ENCODE measurements around the gene POLD2.

POLD2 gene

DNA sequence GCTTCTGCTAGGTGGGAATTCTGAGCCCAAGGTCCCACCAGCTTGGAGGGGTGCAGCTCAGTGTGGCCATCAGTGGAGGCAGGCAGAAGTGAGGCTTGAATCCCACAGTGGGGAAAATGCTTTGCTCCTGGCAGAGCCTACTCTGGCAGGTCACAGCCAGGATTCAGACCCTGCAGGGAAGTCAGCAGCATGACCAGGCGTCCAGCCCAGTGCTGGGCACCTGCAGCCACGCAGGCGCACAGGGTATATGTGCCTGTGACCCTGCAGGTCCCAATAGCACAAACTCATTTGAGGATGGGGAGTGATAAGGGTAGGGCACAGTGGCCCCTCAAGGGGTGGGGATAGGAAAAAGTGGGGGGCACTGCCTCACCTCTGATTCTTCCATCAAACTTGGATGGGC is 27.6 kb downstream of the POLD2 start:
- Histone ChIP-seq H2AFZ (ENCODE audit: low read length) (no peak overlapping the region), H2BK120ac (ENCODE audit: low read depth, low read length) (no peak overlapping the region), H3K9me3 (replicated peaks in 1 of 2; ENCODE audit: control insufficient read depth in 2 of 2, insufficient read depth in 1 of 2, low read depth in 1 of 2, low read length in 2 of 2) (no peaks in the 10 kb centered on the region), H3K14ac (ENCODE audit: low read length) (no peak overlapping the region), H3K4me3 (ENCODE audit: low read length in 2 of 2) (no peak overlapping the region), H3K4me1 (ENCODE audit: control insufficient read depth in 2 of 2, insufficient read depth in 1 of 2, low read depth in 1 of 2, low read length in 2 of 2) (peaks cover 0 to 4% of the 10 kb centered on the region in 2 donors), H4K8ac (ENCODE audit: low read depth, low read length) (no peak overlapping the region), H3K23ac (ENCODE audit: low read depth, low read length, poor library complexity) (no peak overlapping the region), H3K27ac (replicated peaks; ENCODE audit: low read length) (no peak overlapping the region), H2BK5ac (ENCODE audit: low read length) (no peak overlapping the region), H3K36me3 (replicated peaks in 1 of 2; ENCODE audit: control insufficient read depth in 2 of 2, insufficient read depth in 2 of 2, low read length in 2 of 2) (no peaks in the 10 kb centered on the region), H3K18ac (ENCODE audit: low read length) (no peak overlapping the region), H2BK12ac (ENCODE audit: low read length) (no peak overlapping the region), H3K9ac (ENCODE audit: low read depth, low read length, poor library complexity) (no peak overlapping the region), H4K91ac (ENCODE audit: low read depth, low read length, poor library complexity) (no peak overlapping the region), H3K4ac (ENCODE audit: low read length) (no peak overlapping the region), H3K4me2 (ENCODE audit: insufficient read depth, low read length, poor library complexity, severe bottlenecking) (no peak overlapping the region), H2AK5ac (ENCODE audit: low read depth, low read length) (peak overlapping the region; percentile 77), H3K79me1 (ENCODE audit: low read depth, low read length) (no peaks in the 10 kb centered on the region), H2BK15ac (ENCODE audit: low read length) (no peak overlapping the region), H3K27me3 (ENCODE audit: control insufficient read depth in 3 of 3, insufficient read depth in 3 of 3, low read depth in 1 of 3, low read length in 3 of 3) (peaks cover 0 to 3% (median 0%) of the 10 kb centered on the region in 3 experiments)
- WGBS, 2 donors (ENCODE audit: extremely low coverage in 2 of 2, insufficient read length in 2 of 2, insufficient replicate concordance in 1 of 2), result no CpG with 5 or more reads among the region's 3 CpGs
- DNase-seq (ENCODE audit: low spot score), result no peak

- Histone ChIP-seq H3K79me1 (ENCODE audit: low read depth, low read length) (no peaks in the 10 kb centered on the region), H3K4ac (ENCODE audit: low read length) (no peak overlapping the region), H3K23ac (ENCODE audit: low read depth, low read length, poor library complexity) (no peak overlapping the region), H3K9ac (ENCODE audit: low read depth, low read length, poor library complexity) (peak overlapping the region; percentile 38), H3K36me3 (replicated peaks in 1 of 2; ENCODE audit: control insufficient read depth in 2 of 2, insufficient read depth in 2 of 2, low read length in 2 of 2) (no peaks in the 10 kb centered on the region), H3K27ac (replicated peaks; ENCODE audit: low read length) (no peak overlapping the region), H2AFZ (ENCODE audit: low read length) (no peak overlapping the region), H3K18ac (ENCODE audit: low read length) (no peak overlapping the region), H4K91ac (ENCODE audit: low read depth, low read length, poor library complexity) (no peak overlapping the region), H2BK12ac (ENCODE audit: low read length) (no peak overlapping the region), H3K4me3 (ENCODE audit: low read length in 2 of 2) (no peak overlapping the region), H2BK120ac (ENCODE audit: low read depth, low read length) (no peak overlapping the region), H2BK15ac (ENCODE audit: low read length) (no peak overlapping the region), H3K4me2 (ENCODE audit: insufficient read depth, low read length, poor library complexity, severe bottlenecking) (no peak overlapping the region), H3K14ac (ENCODE audit: low read length) (no peak overlapping the region), H2AK5ac (ENCODE audit: low read depth, low read length) (no peak overlapping the region), H2BK5ac (ENCODE audit: low read length) (no peak overlapping the region), H3K4me1 (ENCODE audit: control insufficient read depth in 2 of 2, insufficient read depth in 1 of 2, low read depth in 1 of 2, low read length in 2 of 2) (no peaks in the 10 kb centered on the region), H3K9me3 (replicated peaks in 1 of 2; ENCODE audit: control insufficient read depth in 2 of 2, insufficient read depth in 1 of 2, low read depth in 1 of 2, low read length in 2 of 2) (no peaks in the 10 kb centered on the region), H3K27me3 (ENCODE audit: control insufficient read depth in 3 of 3, insufficient read depth in 3 of 3, low read depth in 1 of 3, low read length in 3 of 3) (peaks cover 0 to 5% (median 0%) of the 10 kb centered on the region in 3 experiments), H4K8ac (ENCODE audit: low read depth, low read length) (no peak overlapping the region)
- no peak for DNase-seq (ENCODE audit: low spot score)
- no CpG with 5 or more reads among the region's 2 CpGs for WGBS, 2 donors (ENCODE audit: extremely low coverage in 2 of 2, insufficient read length in 2 of 2, insufficient replicate concordance in 1 of 2)
Observed at GRCh38 chr7:44094883-44095592, 28.3 kb downstream of the POLD2 start.

GRCh38 chr7:44094365-44094764 is 29.0 kb downstream of the POLD2 start:
- H3K9me3 ChIP-seq (replicated peaks in 1 of 2; ENCODE audit: control insufficient read depth in 2 of 2, insufficient read depth in 1 of 2, low read depth in 1 of 2, low read length in 2 of 2), result no peaks in the 10 kb centered on the region
- DNase-seq (ENCODE audit: low spot score), result no peak
- H3K36me3 ChIP-seq (replicated peaks in 1 of 2; ENCODE audit: control insufficient read depth in 2 of 2, insufficient read depth in 2 of 2, low read length in 2 of 2), result no peaks in the 10 kb centered on the region
- H3K23ac ChIP-seq (ENCODE audit: low read depth, low read length, poor library complexity), result no peak overlapping the region
- no peak overlapping the region for H2BK15ac ChIP-seq (ENCODE audit: low read length)
- WGBS, 2 donors (ENCODE audit: extremely low coverage in 2 of 2, insufficient read length in 2 of 2, insufficient replicate concordance in 1 of 2), result no CpG with 5 or more reads among the region's 2 CpGs
- H3K9ac ChIP-seq (ENCODE audit: low read depth, low read length, poor library complexity), result no peak overlapping the region
- no peak overlapping the region for H2BK5ac ChIP-seq (ENCODE audit: low read length)
- no peak overlapping the region for H3K27ac ChIP-seq (replicated peaks; ENCODE audit: low read length)
- no peak overlapping the region for H4K8ac ChIP-seq (ENCODE audit: low read depth, low read length)
- H3K79me1 ChIP-seq (ENCODE audit: low read depth, low read length), result no peaks in the 10 kb centered on the region
- no peak overlapping the region for H2BK12ac ChIP-seq (ENCODE audit: low read length)
- H3K4me3 ChIP-seq (ENCODE audit: low read length in 2 of 2), result no peak overlapping the region
- H2BK120ac ChIP-seq (ENCODE audit: low read depth, low read length), result no peak overlapping the region
- no peaks in the 10 kb centered on the region for H3K4me1 ChIP-seq (ENCODE audit: control insufficient read depth in 2 of 2, insufficient read depth in 1 of 2, low read depth in 1 of 2, low read length in 2 of 2)
- no peak overlapping the region for H3K14ac ChIP-seq (ENCODE audit: low read length)
- H4K91ac ChIP-seq (ENCODE audit: low read depth, low read length, poor library complexity), result no peak overlapping the region
- H2AK5ac ChIP-seq (ENCODE audit: low read depth, low read length), result no peak overlapping the region
- no peak overlapping the region for H3K18ac ChIP-seq (ENCODE audit: low read length)
- peaks cover 0 to 5% (median 0%) of the 10 kb centered on the region in 3 experiments for H3K27me3 ChIP-seq (ENCODE audit: control insufficient read depth in 3 of 3, insufficient read depth in 3 of 3, low read depth in 1 of 3, low read length in 3 of 3)
- no peak overlapping the region for H3K4ac ChIP-seq (ENCODE audit: low read length)
- no peak overlapping the region for H2AFZ ChIP-seq (ENCODE audit: low read length)
- no peak overlapping the region for H3K4me2 ChIP-seq (ENCODE audit: insufficient read depth, low read length, poor library complexity, severe bottlenecking)

GRCh38 chr7:44093102-44093641 is 30.2 kb downstream of the POLD2 start:
- no peak overlapping the region for H2AK5ac ChIP-seq (ENCODE audit: low read depth, low read length)
- no peak overlapping the region for H2BK15ac ChIP-seq (ENCODE audit: low read length)
- H3K9ac ChIP-seq (ENCODE audit: low read depth, low read length, poor library complexity), result no peak overlapping the region
- H3K4ac ChIP-seq (ENCODE audit: low read length), result no peak overlapping the region
- H3K4me2 ChIP-seq (ENCODE audit: insufficient read depth, low read length, poor library complexity, severe bottlenecking), result no peak overlapping the region
- no peak overlapping the region for H3K14ac ChIP-seq (ENCODE audit: low read length)
- H3K4me3 ChIP-seq (ENCODE audit: low read length in 2 of 2), result no peak overlapping the region
- no CpG with 5 or more reads among the region's 6 CpGs for WGBS, 2 donors (ENCODE audit: extremely low coverage in 2 of 2, insufficient read length in 2 of 2, insufficient replicate concordance in 1 of 2)
- no peak overlapping the region for H2BK120ac ChIP-seq (ENCODE audit: low read depth, low read length)
- H3K79me1 ChIP-seq (ENCODE audit: low read depth, low read length), result no peaks in the 10 kb centered on the region
- H3K18ac ChIP-seq (ENCODE audit: low read length), result no peak overlapping the region
- H2BK5ac ChIP-seq (ENCODE audit: low read length), result no peak overlapping the region
- no peak overlapping the region for H2BK12ac ChIP-seq (ENCODE audit: low read length)
- H3K27ac ChIP-seq (replicated peaks; ENCODE audit: low read length), result no peak overlapping the region
- no peaks in the 10 kb centered on the region for H3K9me3 ChIP-seq (replicated peaks in 1 of 2; ENCODE audit: control insufficient read depth in 2 of 2, insufficient read depth in 1 of 2, low read depth in 1 of 2, low read length in 2 of 2)
- no peak for DNase-seq (ENCODE audit: low spot score)
- H4K91ac ChIP-seq (ENCODE audit: low read depth, low read length, poor library complexity), result no peak overlapping the region
- H3K36me3 ChIP-seq (replicated peaks in 1 of 2; ENCODE audit: control insufficient read depth in 2 of 2, insufficient read depth in 2 of 2, low read length in 2 of 2), result no peaks in the 10 kb centered on the region
- H3K23ac ChIP-seq (ENCODE audit: low read depth, low read length, poor library complexity), result no peak overlapping the region
- no peak overlapping the region for H2AFZ ChIP-seq (ENCODE audit: low read length)
- H3K27me3 ChIP-seq (ENCODE audit: control insufficient read depth in 3 of 3, insufficient read depth in 3 of 3, low read depth in 1 of 3, low read length in 3 of 3), result peaks cover 0 to 5% (median 0%) of the 10 kb centered on the region in 3 experiments
- H3K4me1 ChIP-seq (ENCODE audit: control insufficient read depth in 2 of 2, insufficient read depth in 1 of 2, low read depth in 1 of 2, low read length in 2 of 2), result no peaks in the 10 kb centered on the region
- H4K8ac ChIP-seq (ENCODE audit: low read depth, low read length), result no peak overlapping the region

Measured in neuronal stem cell (in vitro differentiated cells).